ENCODE data around the gene PGBD4.

PGBD4 gene

DNA sequence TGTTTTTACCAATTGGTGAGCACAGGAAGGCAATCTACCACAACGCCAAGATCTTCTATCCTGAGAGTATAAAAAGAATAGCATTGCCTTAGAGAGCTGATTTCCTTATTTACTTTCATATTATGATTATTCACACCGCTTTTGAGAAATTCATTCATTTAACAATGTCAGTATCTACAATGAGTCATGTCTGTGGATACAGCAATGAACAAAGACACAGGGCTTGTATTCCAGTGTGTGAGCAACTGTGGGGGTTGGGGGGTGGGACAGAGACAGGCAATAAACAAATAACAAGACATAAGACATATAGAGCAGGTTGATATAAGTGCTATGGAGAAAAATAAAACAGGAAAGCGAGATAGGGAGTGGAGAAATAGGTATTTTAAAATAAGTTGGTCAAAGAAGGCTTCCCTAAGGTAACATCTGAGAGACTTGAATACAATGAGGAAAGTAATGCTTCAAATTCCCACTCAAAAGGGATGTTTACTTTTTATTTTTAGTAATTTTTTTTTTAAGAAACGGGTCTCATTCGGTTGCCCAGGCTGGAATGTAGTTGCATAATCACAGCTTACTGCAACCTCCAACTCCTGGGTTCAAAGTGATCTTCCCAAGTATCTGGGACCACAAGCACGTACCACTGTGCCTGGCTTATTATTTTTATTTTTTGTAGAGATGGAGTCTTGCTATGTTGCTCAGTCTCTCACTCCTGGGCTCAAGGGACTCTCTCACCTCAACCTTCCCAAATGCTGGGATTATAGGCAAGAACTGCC lies 45.7 kb downstream of the PGBD4 start:
- no peak overlapping the region for H3K4me3 ChIP-seq (ENCODE audit: low read depth, low read length)
- in situ Hi-C loops (cut with HindIII; ENCODE audit: low sequenced_read_pairs): loop anchor here (5.0 kb wide), 1 partner anchor 60 kb away; no protein-coding TSS in a partner anchor
- no peak for DNase-seq (ENCODE audit: low read depth)
- TF ChIP-seq, protein P1, sequence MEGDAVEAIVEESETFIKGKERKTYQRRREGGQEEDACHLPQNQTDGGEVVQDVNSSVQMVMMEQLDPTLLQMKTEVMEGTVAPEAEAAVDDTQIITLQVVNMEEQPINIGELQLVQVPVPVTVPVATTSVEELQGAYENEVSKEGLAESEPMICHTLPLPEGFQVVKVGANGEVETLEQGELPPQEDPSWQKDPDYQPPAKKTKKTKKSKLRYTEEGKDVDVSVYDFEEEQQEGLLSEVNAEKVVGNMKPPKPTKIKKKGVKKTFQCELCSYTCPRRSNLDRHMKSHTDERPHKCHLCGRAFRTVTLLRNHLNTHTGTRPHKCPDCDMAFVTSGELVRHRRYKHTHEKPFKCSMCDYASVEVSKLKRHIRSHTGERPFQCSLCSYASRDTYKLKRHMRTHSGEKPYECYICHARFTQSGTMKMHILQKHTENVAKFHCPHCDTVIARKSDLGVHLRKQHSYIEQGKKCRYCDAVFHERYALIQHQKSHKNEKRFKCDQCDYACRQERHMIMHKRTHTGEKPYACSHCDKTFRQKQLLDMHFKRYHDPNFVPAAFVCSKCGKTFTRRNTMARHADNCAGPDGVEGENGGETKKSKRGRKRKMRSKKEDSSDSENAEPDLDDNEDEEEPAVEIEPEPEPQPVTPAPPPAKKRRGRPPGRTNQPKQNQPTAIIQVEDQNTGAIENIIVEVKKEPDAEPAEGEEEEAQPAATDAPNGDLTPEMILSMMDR (IDR thresholded peaks at IDR 0.05; ENCODE audit: low read depth, low read length, missing control alignments): no peak

DNA sequence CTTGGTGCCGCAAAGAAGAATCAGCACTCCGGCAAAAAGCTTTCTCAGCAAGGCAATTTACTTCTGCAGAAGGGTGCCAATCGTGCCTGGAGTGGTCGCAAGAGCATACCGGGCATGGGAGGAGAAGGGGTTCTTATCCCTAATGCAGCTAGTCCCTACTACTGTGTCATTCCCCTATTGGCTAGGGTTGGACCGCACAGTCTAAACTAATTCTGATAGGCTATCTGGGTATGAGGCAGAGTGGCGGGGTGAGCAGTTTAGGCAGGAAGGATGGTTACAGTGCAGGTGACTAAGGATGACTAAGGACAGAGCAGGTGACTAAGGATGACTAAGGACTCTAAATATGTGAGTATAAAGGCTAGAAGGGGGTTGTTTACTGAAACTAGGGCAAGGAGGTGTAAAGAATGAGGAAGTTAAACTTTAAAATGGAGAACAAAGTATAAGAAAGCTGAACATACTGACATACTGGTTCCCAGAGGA lies 52.9 kb downstream of the PGBD4 start:
- in situ Hi-C loops (cut with HindIII; ENCODE audit: low sequenced_read_pairs): no loop called here
- TF ChIP-seq, protein P1 (IDR thresholded peaks at IDR 0.05; ENCODE audit: low read depth, low read length, missing control alignments): no peak
- H3K4me3 ChIP-seq (ENCODE audit: low read depth, low read length): no peak overlapping the region
- DNase-seq (ENCODE audit: low read depth): no peak

DNA sequence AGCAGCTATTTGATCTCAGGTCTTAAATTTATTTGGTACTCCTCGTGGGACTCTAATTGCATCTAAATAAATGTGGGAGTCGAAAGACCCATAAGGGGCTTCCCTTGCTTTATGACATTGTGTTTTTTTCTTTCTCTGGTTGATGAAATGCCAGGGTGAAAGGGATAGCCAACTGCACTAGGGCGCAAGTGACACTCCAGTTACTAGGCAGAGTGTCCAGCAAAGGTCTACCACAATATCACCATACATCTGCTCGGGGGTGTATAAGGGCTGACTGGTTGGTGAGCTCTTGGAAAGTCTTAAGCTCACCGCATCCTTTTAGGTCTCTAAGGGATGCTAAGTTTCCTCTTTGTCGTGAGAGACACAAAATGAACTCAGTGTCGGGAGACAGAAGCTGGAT lies 54.0 kb downstream of the PGBD4 start:
- in situ Hi-C loops (cut with HindIII; ENCODE audit: low sequenced_read_pairs): no loop called here
- TF ChIP-seq, protein P1 (IDR thresholded peaks at IDR 0.05; ENCODE audit: low read depth, low read length, missing control alignments): no peak
- no peak for DNase-seq (ENCODE audit: low read depth)
- H3K4me3 ChIP-seq (ENCODE audit: low read depth, low read length): no peak overlapping the region
